Measurements from ENCODE around the gene HASPIN.

GRCh38 chr17:3745071-3745470, 21.4 kb downstream of the HASPIN start:
- TF ChIP-seq CTCF (conservative IDR thresholded peaks at IDR 0.05), result no peak
- TF ChIP-seq EZH2 (IDR thresholded peaks at IDR 0.05; ENCODE audit: low read depth), result no peak

All from PC-9 (cell line).